ENCODE data around the gene ZFYVE26. TPM values are rescaled to one million over a fixed set of nuclear protein-coding genes. Genes with fewer than 3 reads are reported as not detected.
A peak's percentile ranks its signal among the peaks of the same experiment; 100 is the strongest.

ZFYVE26 gene
- polyA plus RNA-seq (2011; rRNA removed): 11.3 and 14.1 TPM in 2 replicates
- polyA plus RNA-seq (2012; cell fraction: cytosol; rRNA removed): 3.7 and 4.4 TPM in 2 replicates
- polyA plus RNA-seq (2012; cell fraction: nucleus; rRNA removed): 8.6 and 8.7 TPM in 2 replicates
- polyA plus RNA-seq (2017; fragmentation: RNase III; extraction: RNeasy Plus Mini Kit Qiagen cat#74134 plus additional on column Dnase treatment): 3.9 to 4.5 TPM (median 4.5 TPM) in 3 replicates
- polyA minus RNA-seq (2011; rRNA and poly(A)+ RNA removed): 33.6 and 37.7 TPM in 2 replicates

GRCh38 chr14:67816326-67817002 is at the start of gene ZFYVE26:
Gene ZFYVE26, minus strand, starts transcription at chr14:67816590. Its CDS starts 627 bp downstream, at chr14:67815963.
- FAIRE-seq (peak; percentile 78), DNase-seq (ENCODE audit: low read depth in 1 of 2, low spot score in 1 of 2) (peak; percentile 93 to 96), ATAC-seq (peak; percentile 91 to 95)
- POLR2A ChIA-PET: interaction anchor here (0.6 to 1.7 kb wide), 5 partner anchors 12 to 1349 kb away, joined by 3 to 8 read pairs (median 4); partner anchors contain the start of gene ZFP36L1
- no peaks in the 10 kb centered on the region for H3K9me3 ChIP-seq
- H3K27ac ChIP-seq: peak within 1 kb of the TSS; percentile 80 to 88
- H3K4me1 ChIP-seq: peaks cover 20% of the 10 kb centered on the region
- TF ChIP-seq JUN (IDR thresholded peaks at IDR 0.05) (peak; percentile 69 to 75; a peak in 3 of 5 replicates), ZNF302 (CRISPR knock-in tag; IDR thresholded peaks at IDR 0.05) (no peak), SMC3 (IDR thresholded peaks at IDR 0.05) (no peak), HDAC2 (IDR thresholded peaks at IDR 0.05) (peak; percentile 80), HOXB5 (CRISPR knock-in tag; IDR thresholded peaks at IDR 0.05) (no peak), RNF2 (IDR thresholded peaks at IDR 0.05; ENCODE audit: borderline replicate concordance, low read depth) (no peak), BHLHE40 (IDR thresholded peaks at IDR 0.05; ENCODE audit: low read depth, low read length) (0 out of 2 replicates have a peak, but pooled peaks have one; percentile 17), POLR2A (IDR thresholded peaks at IDR 0.05; ENCODE audit: low read length) (peak; percentile 54), PBX3 (IDR thresholded peaks at IDR 0.05) (no peak), ZSCAN20 (CRISPR knock-in tag; IDR thresholded peaks at IDR 0.05) (no peak), RFX5 (IDR thresholded peaks at IDR 0.05) (peak; percentile 48; the same call in 1 of the 2 replicates), FOSL2 (IDR thresholded peaks at IDR 0.05) (no peak), FOSL2 (CRISPR knock-in tag; IDR thresholded peaks at IDR 0.05) (0 out of 2 replicates have a peak, but pooled peaks have one; percentile 36), MYC (IDR thresholded peaks at IDR 0.05; ENCODE audit: borderline replicate concordance, low read length) (no peak), HES2 (IDR thresholded peaks at IDR 0.05) (no peak), PHF8 (IDR thresholded peaks at IDR 0.05; ENCODE audit: borderline replicate concordance, low read depth) (peak; percentile 37; the same call in 1 of the 2 replicates), KDM5A (IDR thresholded peaks at IDR 0.05) (peak; percentile 99)
- TF ChIP-seq, protein P1, sequence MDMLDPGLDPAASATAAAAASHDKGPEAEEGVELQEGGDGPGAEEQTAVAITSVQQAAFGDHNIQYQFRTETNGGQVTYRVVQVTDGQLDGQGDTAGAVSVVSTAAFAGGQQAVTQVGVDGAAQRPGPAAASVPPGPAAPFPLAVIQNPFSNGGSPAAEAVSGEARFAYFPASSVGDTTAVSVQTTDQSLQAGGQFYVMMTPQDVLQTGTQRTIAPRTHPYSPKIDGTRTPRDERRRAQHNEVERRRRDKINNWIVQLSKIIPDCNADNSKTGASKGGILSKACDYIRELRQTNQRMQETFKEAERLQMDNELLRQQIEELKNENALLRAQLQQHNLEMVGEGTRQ (IDR thresholded peaks at IDR 0.05): peak; percentile 99
- TF ChIP-seq, protein P2, sequence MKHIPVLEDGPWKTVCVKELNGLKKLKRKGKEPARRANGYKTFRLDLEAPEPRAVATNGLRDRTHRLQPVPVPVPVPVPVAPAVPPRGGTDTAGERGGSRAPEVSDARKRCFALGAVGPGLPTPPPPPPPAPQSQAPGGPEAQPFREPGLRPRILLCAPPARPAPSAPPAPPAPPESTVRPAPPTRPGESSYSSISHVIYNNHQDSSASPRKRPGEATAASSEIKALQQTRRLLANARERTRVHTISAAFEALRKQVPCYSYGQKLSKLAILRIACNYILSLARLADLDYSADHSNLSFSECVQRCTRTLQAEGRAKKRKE (CRISPR knock-in tag; IDR thresholded peaks at IDR 0.05; ENCODE audit: low read depth): no peak
- CTCF ChIA-PET: interaction anchor here (1.5 kb wide), 1 partner anchor 230 kb away, joined by 3 read pairs; no protein-coding TSS in a partner anchor
- H3K4me2 ChIP-seq: peak within 1 kb of the TSS; percentile 97
- peak within 1 kb of the TSS; percentile 78 for H3K4me3 ChIP-seq
- 2% methylated on average over 26 of the region's 26 CpGs for WGBS (ENCODE audit: missing lambda C conversion rate)

GRCh38 chr14:67863223-67863622 is 46.8 kb upstream of the ZFYVE26 start:
- DNase-seq (ENCODE audit: low read depth in 1 of 2, low spot score in 1 of 2) (no peak), FAIRE-seq (no peak), ATAC-seq (no peak)
- Histone ChIP-seq H3K4me1 (no peaks in the 10 kb centered on the region), H3K27ac (no peak overlapping the region), H3K4me3 (no peak overlapping the region), H3K4me2 (no peak overlapping the region), H3K9me3 (no peaks in the 10 kb centered on the region)
- POLR2A ChIA-PET: no interaction called here
- 89% methylated on average over 2 of the region's 2 CpGs for WGBS (ENCODE audit: missing lambda C conversion rate)
- CTCF ChIA-PET: no interaction called here
- TF ChIP-seq MAFK (IDR thresholded peaks at IDR 0.05; ENCODE audit: partially characterized antibody): no peak
- TF ChIP-seq EHMT2 (IDR thresholded peaks at IDR 0.05; ENCODE audit: low read depth): no peak
- TF ChIP-seq SREBF2 (IDR thresholded peaks at IDR 0.05): no peak
- no peak for TF ChIP-seq HDAC2 (IDR thresholded peaks at IDR 0.05)
- no peak for TF ChIP-seq EP300 (IDR thresholded peaks at IDR 0.05)
- TF ChIP-seq ZC3H11A (IDR thresholded peaks at IDR 0.05): no peak
- no peak for TF ChIP-seq POLR2A (IDR thresholded peaks at IDR 0.05; ENCODE audit: low read length)
- TF ChIP-seq REST (IDR thresholded peaks at IDR 0.05): no peak
- no peak for TF ChIP-seq ZSCAN20 (CRISPR knock-in tag; IDR thresholded peaks at IDR 0.05)
- TF ChIP-seq KDM5A (IDR thresholded peaks at IDR 0.05): no peak
- no peak for TF ChIP-seq BHLHE40 (IDR thresholded peaks at IDR 0.05; ENCODE audit: low read depth, low read length)
- TF ChIP-seq KDM1A (IDR thresholded peaks at IDR 0.05; ENCODE audit: low read depth): no peak
- TF ChIP-seq, protein P3, sequence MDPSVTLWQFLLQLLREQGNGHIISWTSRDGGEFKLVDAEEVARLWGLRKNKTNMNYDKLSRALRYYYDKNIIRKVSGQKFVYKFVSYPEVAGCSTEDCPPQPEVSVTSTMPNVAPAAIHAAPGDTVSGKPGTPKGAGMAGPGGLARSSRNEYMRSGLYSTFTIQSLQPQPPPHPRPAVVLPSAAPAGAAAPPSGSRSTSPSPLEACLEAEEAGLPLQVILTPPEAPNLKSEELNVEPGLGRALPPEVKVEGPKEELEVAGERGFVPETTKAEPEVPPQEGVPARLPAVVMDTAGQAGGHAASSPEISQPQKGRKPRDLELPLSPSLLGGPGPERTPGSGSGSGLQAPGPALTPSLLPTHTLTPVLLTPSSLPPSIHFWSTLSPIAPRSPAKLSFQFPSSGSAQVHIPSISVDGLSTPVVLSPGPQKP (IDR thresholded peaks at IDR 0.05; ENCODE audit: low read depth, low read length): no peak

Measured in A549 (cell line).